GM19452 (cell line): ENCODE measurements around the gene ERBB4.

ENCODE experiments used
- ATAC-seq: cut with Tn5 transposase; IDR thresholded peaks from one replicate; pipeline ENCODE4 v1.9.1; 2021; ENCODE audit not compliant: unreplicated experiment

The ERBB4 gene

GRCh38 chr2:212538305-212539071 is at the start of gene ERBB4:
Gene ERBB4, minus strand, starts transcription at chr2:212538802. Its CDS starts 272 bp downstream, at chr2:212538530.
- ATAC-seq: no peak

- no peak for ATAC-seq
Observed at GRCh38 chr2:212580117-212580516, 41.5 kb upstream of the ERBB4 start.

- no peak for ATAC-seq
Observed at GRCh38 chr2:212556296-212556695, 17.7 kb upstream of the ERBB4 start.

- ATAC-seq: no peak
Observed at GRCh38 chr2:212554233-212554632, 15.6 kb upstream of the ERBB4 start.

GRCh38 chr2:212549941-212550340 is 11.3 kb upstream of the ERBB4 start:
- no peak for ATAC-seq

- ATAC-seq: no peak
Observed at GRCh38 chr2:212549463-212549862, 10.9 kb upstream of the ERBB4 start.

GRCh38 chr2:212548455-212548819 is 9.8 kb upstream of the ERBB4 start:
- ATAC-seq: no peak

GRCh38 chr2:212547716-212548454 is 9.3 kb upstream of the ERBB4 start:
- no peak for ATAC-seq

- no peak for ATAC-seq
Observed at GRCh38 chr2:212546669-212547068, 8.1 kb upstream of the ERBB4 start.

GRCh38 chr2:212540341-212540740 is 1.7 kb upstream of the ERBB4 start:
- ATAC-seq: no peak

GRCh38 chr2:212539072-212539880 is 674 bp upstream of the ERBB4 start:
- ATAC-seq: no peak

GRCh38 chr2:212537726-212538304 is 787 bp downstream of the ERBB4 start:
- no peak for ATAC-seq

- no peak for ATAC-seq
Observed at GRCh38 chr2:212536817-212537725, 1.5 kb downstream of the ERBB4 start.

- no peak for ATAC-seq
Observed at GRCh38 chr2:212535996-212536816, 2.4 kb downstream of the ERBB4 start.

GRCh38 chr2:212534336-212534735 is 4.3 kb downstream of the ERBB4 start:
- ATAC-seq: no peak

GRCh38 chr2:212532585-212532984 is 6.0 kb downstream of the ERBB4 start:
- ATAC-seq: no peak

GRCh38 chr2:212532087-212532486 is 6.5 kb downstream of the ERBB4 start:
- ATAC-seq: no peak

- no peak for ATAC-seq
Observed at GRCh38 chr2:212531499-212531898, 7.1 kb downstream of the ERBB4 start.

GRCh38 chr2:212530991-212531390 is 7.6 kb downstream of the ERBB4 start:
- no peak for ATAC-seq
